Measurements from ENCODE around the gene PEMT. TPM values are rescaled to one million over a fixed set of nuclear protein-coding genes. Genes with fewer than 3 reads are reported as not detected.

The PEMT gene
- total and polyA plus RNA-seq, 2 of the 4 experiments (the other 2 are of a cell fraction), result 23.3 to 49.5 TPM

DNA sequence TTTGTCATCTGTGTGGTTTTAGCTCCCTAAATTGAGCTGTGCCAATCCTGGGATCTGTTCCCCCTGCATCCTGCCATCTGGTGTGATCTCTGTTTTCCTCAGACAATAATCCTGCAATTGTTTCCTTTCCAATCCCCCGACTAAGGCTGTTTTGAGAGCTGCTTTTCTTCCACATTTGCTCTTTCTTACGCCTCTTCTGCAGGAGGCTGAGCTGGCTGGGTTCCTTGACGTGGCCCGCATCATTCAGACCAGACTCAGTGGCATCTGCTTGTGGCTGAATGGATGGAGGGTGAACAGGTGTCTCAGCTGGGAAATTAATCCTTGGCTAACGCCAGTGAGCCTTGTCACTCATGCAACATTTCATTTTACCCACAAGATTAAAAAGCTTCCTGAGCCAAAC lies 124.5 kb downstream of the PEMT start:
- Histone ChIP-seq H3K18ac (ENCODE audit: low read depth, low read length) (no peak overlapping the region), H3K56ac (ENCODE audit: extremely low read depth, insufficient read depth, low read length) (no peak overlapping the region), H3K4me1 (ENCODE audit: control insufficient read depth, insufficient read depth, low read length) (peaks cover 3% of the 10 kb centered on the region; the same call in 1 of the 2 replicates), H2BK5ac (ENCODE audit: low read depth, low read length, poor library complexity, severe bottlenecking) (no peak overlapping the region), H3K79me1 (ENCODE audit: low read depth in 1 of 2, low read length in 2 of 2) (no peaks in the 10 kb centered on the region), H3K4ac (ENCODE audit: low read depth, low read length) (no peak overlapping the region), H2BK120ac (ENCODE audit: low read depth, low read length) (no peak overlapping the region), H2AK9ac (replicated peaks; ENCODE audit: low read depth, low read length, poor library complexity) (no peak overlapping the region), H4K5ac (ENCODE audit: low read depth, low read length) (no peak overlapping the region), H3K23ac (ENCODE audit: low read depth, low read length) (no peak overlapping the region), H4K8ac (ENCODE audit: low read depth in 2 of 2, low read length in 2 of 2) (no peak overlapping the region), H4K20me1 (ENCODE audit: insufficient read depth, low read length) (no peaks in the 10 kb centered on the region), H3K4me2 (ENCODE audit: low read depth, low read length) (no peak overlapping the region), H2BK15ac (ENCODE audit: low read depth, low read length) (no peak overlapping the region), H4K91ac (ENCODE audit: insufficient read depth, low read depth, low read length) (no peak overlapping the region), H2BK20ac (ENCODE audit: low read depth, low read length) (no peak overlapping the region), H2AK5ac (ENCODE audit: low read depth, low read length) (no peak overlapping the region), H3K27me3 (ENCODE audit: control insufficient read depth, insufficient read depth, low read length) (peaks cover 51% of the 10 kb centered on the region), H2AFZ (replicated peaks; ENCODE audit: low read length, poor library complexity) (no peak overlapping the region), H3K4me3 (ENCODE audit: insufficient read depth, low read depth, low read length) (no peak overlapping the region), H3K36me3 (ENCODE audit: control insufficient read depth, insufficient read depth, low read length) (no peaks in the 10 kb centered on the region), H3K9me1 (ENCODE audit: insufficient read depth, low read length) (no peaks in the 10 kb centered on the region), H3K9me3 (ENCODE audit: control insufficient read depth, insufficient read depth, low read length) (no peaks in the 10 kb centered on the region), H3K9ac (ENCODE audit: low read depth, low read length) (no peak overlapping the region), H3K14ac (replicated peaks; ENCODE audit: low read depth, low read length) (no peak overlapping the region), H3K27ac (ENCODE audit: insufficient read depth, low read length) (no peak overlapping the region)
- 40% methylated on average over 1 of the region's 5 CpGs; no CpG with 5 or more reads in 1 of the 2 experiments for WGBS, 2 experiments (ENCODE audit: extremely low coverage in 2 of 2, insufficient read length in 1 of 2)
- intact Hi-C loops (cut with micrococcal nuclease) (no loop called here), dilution Hi-C loops (cut with HindIII; ENCODE audit: low sequenced_read_pairs, unreplicated experiment) (no loop called here), in situ Hi-C loops (cut with MboI; ENCODE audit: low sequenced_read_pairs) (no loop called here)
- ChIA-PET CTCF (no interaction called here), POLR2A (ENCODE audit: unreplicated experiment) (interaction anchor here (0.5 kb wide), 1 partner anchor 77 kb away, joined by 3 read pairs; no protein-coding TSS in a partner anchor)
- BruUV-seq (replicated peaks), result no TSS peak
- DNase-seq (no peak), ATAC-seq (ENCODE audit: low read depth) (no peak)
- TF ChIP-seq RCOR1 (IDR thresholded peaks at IDR 0.05; ENCODE audit: insufficient replicate concordance, low read length), result no peak
- TF ChIP-seq MAFK (IDR thresholded peaks at IDR 0.05; ENCODE audit: low read depth, low read length), result no peak
- no peak for TF ChIP-seq SMC3 (IDR thresholded peaks at IDR 0.05; ENCODE audit: low read depth, low read length)
- TF ChIP-seq BHLHE40 (IDR thresholded peaks at IDR 0.05; ENCODE audit: low read depth, low read length), result no peak
- TF ChIP-seq MXI1 (IDR thresholded peaks at IDR 0.05; ENCODE audit: borderline replicate concordance, low read depth, low read length), result no peak
- no peak for TF ChIP-seq NFE2L2 (IDR thresholded peaks at IDR 0.05; ENCODE audit: low read depth, low read length)
- no peak for TF ChIP-seq USF2 (IDR thresholded peaks at IDR 0.05; ENCODE audit: low read depth, low read length)
- no peak for TF ChIP-seq RAD21 (IDR thresholded peaks at IDR 0.05; ENCODE audit: low read length)
- no peak for TF ChIP-seq MAZ (IDR thresholded peaks at IDR 0.05; ENCODE audit: borderline replicate concordance, low read depth, low read length)
- no peak for TF ChIP-seq POLR2A (IDR thresholded peaks at IDR 0.05; ENCODE audit: low read depth, low read length)
- no peak for TF ChIP-seq ELK1 (IDR thresholded peaks at IDR 0.05; ENCODE audit: borderline replicate concordance, low read depth, low read length)
- no peak for TF ChIP-seq CHD1 (IDR thresholded peaks at IDR 0.05; ENCODE audit: low read depth, low read length)
- no peak for TF ChIP-seq RFX5 (IDR thresholded peaks at IDR 0.05; ENCODE audit: low read depth, low read length)
- no peak for TF ChIP-seq FOS (IDR thresholded peaks at IDR 0.05; ENCODE audit: low read depth, low read length)
- TF ChIP-seq CEBPB (IDR thresholded peaks at IDR 0.05; ENCODE audit: low read depth, low read length), result no peak
- TF ChIP-seq, protein P1, sequence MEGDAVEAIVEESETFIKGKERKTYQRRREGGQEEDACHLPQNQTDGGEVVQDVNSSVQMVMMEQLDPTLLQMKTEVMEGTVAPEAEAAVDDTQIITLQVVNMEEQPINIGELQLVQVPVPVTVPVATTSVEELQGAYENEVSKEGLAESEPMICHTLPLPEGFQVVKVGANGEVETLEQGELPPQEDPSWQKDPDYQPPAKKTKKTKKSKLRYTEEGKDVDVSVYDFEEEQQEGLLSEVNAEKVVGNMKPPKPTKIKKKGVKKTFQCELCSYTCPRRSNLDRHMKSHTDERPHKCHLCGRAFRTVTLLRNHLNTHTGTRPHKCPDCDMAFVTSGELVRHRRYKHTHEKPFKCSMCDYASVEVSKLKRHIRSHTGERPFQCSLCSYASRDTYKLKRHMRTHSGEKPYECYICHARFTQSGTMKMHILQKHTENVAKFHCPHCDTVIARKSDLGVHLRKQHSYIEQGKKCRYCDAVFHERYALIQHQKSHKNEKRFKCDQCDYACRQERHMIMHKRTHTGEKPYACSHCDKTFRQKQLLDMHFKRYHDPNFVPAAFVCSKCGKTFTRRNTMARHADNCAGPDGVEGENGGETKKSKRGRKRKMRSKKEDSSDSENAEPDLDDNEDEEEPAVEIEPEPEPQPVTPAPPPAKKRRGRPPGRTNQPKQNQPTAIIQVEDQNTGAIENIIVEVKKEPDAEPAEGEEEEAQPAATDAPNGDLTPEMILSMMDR (conservative IDR thresholded peaks at IDR 0.05; ENCODE audit: low read depth, low read length), result no peak

Measured in IMR-90 (cell line).